ENCODE data around the gene PPM1E. TPM values are rescaled to one million over a fixed set of nuclear protein-coding genes. Genes with fewer than 3 reads are reported as not detected.

PPM1E gene
- total and polyA plus RNA-seq, 4 donors: 0.08 to 1.3 (median 0.66) TPM

DNA sequence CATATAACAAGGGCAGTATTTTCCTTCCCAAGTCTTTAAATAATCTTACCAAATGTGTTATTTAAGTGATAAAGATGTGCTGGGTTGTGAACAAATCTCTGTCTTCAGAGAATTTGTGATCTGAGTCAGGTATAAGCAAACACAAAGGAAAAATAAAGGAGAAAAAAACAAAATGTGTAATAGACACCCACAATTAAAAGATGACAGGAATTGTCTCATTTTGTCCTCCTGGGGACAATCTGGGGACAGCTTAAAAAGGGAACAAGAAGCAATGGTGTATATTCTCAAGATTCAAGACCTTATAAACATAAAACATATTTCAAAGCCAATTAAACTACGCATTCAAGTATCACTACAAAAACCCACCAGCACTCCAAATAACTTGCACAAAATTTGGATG lies 243.8 kb downstream of the PPM1E start:
- DNase-seq (no peak), ATAC-seq (ENCODE audit: insufficient read depth, low FRiP score) (no peak)
- Histone ChIP-seq H3K27ac (ENCODE audit: low read depth in 1 of 2, low read length in 1 of 2) (no peak overlapping the region), H3K4me3 (no peak overlapping the region), H3K9me3 (ENCODE audit: control insufficient read depth in 4 of 4, insufficient read depth in 3 of 4, low read length in 3 of 4) (no peaks in the 10 kb centered on the region), H3K9ac (ENCODE audit: insufficient read depth in 1 of 2, low read length in 2 of 2) (no peak overlapping the region), H3K4me1 (ENCODE audit: control insufficient read depth in 5 of 5, insufficient read depth in 5 of 5, low read length in 5 of 5) (no peaks in the 10 kb centered on the region), H3K36me3 (ENCODE audit: control insufficient read depth in 4 of 4, insufficient read depth in 4 of 4, low read length in 4 of 4) (peaks cover 5 to 14% (median 8%) of the 10 kb centered on the region in 4 donors), H3K27me3 (ENCODE audit: control insufficient read depth in 3 of 3, insufficient read depth in 3 of 3, low read length in 2 of 3) (no peaks in the 10 kb centered on the region)
- no peak for TF ChIP-seq CTCF (IDR thresholded peaks at IDR 0.05; ENCODE audit: control extremely low read depth, extremely low read depth)
- WGBS, 2 donors: 90 to 91% methylated on average over 1 of the region's 1 CpG

- Histone ChIP-seq H3K36me3 (ENCODE audit: control insufficient read depth in 4 of 4, insufficient read depth in 4 of 4, low read length in 4 of 4) (peaks cover 5 to 14% (median 8%) of the 10 kb centered on the region in 4 donors), H3K9ac (ENCODE audit: insufficient read depth in 1 of 2, low read length in 2 of 2) (no peak overlapping the region), H3K4me3 (no peak overlapping the region), H3K4me1 (ENCODE audit: control insufficient read depth in 5 of 5, insufficient read depth in 5 of 5, low read length in 5 of 5) (no peaks in the 10 kb centered on the region), H3K9me3 (ENCODE audit: control insufficient read depth in 4 of 4, insufficient read depth in 3 of 4, low read length in 3 of 4) (no peaks in the 10 kb centered on the region), H3K27me3 (ENCODE audit: control insufficient read depth in 3 of 3, insufficient read depth in 3 of 3, low read length in 2 of 3) (no peaks in the 10 kb centered on the region), H3K27ac (ENCODE audit: low read depth in 1 of 2, low read length in 1 of 2) (no peak overlapping the region)
- no peak for ATAC-seq (ENCODE audit: insufficient read depth, low FRiP score)
- no peak for TF ChIP-seq CTCF (IDR thresholded peaks at IDR 0.05; ENCODE audit: control extremely low read depth, extremely low read depth)
- DNase-seq: no peak
- 98 to 100% methylated on average over 1 of the region's 1 CpG for WGBS, 2 donors
Observed at GRCh38 chr17:59000022-59000421, 244.4 kb downstream of the PPM1E start.

- H3K27me3 ChIP-seq (ENCODE audit: control insufficient read depth in 3 of 3, insufficient read depth in 3 of 3, low read length in 2 of 3): no peaks in the 10 kb centered on the region
- peak overlapping the region in 1 of 2 donors; percentile 64 for H3K27ac ChIP-seq (ENCODE audit: low read depth in 1 of 2, low read length in 1 of 2)
- 18 to 23% methylated on average over 10 of the region's 10 CpGs for WGBS, 2 donors
- H3K4me1 ChIP-seq (ENCODE audit: control insufficient read depth in 5 of 5, insufficient read depth in 5 of 5, low read length in 5 of 5): no peaks in the 10 kb centered on the region
- ATAC-seq (ENCODE audit: insufficient read depth, low FRiP score): no peak
- no peaks in the 10 kb centered on the region for H3K9me3 ChIP-seq (ENCODE audit: control insufficient read depth in 4 of 4, insufficient read depth in 3 of 4, low read length in 3 of 4)
- no peak for TF ChIP-seq CTCF (IDR thresholded peaks at IDR 0.05; ENCODE audit: control extremely low read depth, extremely low read depth)
- H3K4me3 ChIP-seq: no peak overlapping the region
- peak; percentile 17 to 50 (median 48) for DNase-seq
- peaks cover 2 to 14% (median 8%) of the 10 kb centered on the region in 4 donors for H3K36me3 ChIP-seq (ENCODE audit: control insufficient read depth in 4 of 4, insufficient read depth in 4 of 4, low read length in 4 of 4)
- peak overlapping the region in 1 of 2 donors; percentile 23 for H3K9ac ChIP-seq (ENCODE audit: insufficient read depth in 1 of 2, low read length in 2 of 2)
Observed at GRCh38 chr17:59001158-59001814, 245.6 kb downstream of the PPM1E start.

- Histone ChIP-seq H3K4me1 (ENCODE audit: control insufficient read depth in 5 of 5, insufficient read depth in 5 of 5, low read length in 5 of 5) (no peaks in the 10 kb centered on the region), H3K27me3 (ENCODE audit: control insufficient read depth in 3 of 3, insufficient read depth in 3 of 3, low read length in 2 of 3) (no peaks in the 10 kb centered on the region), H3K36me3 (ENCODE audit: control insufficient read depth in 4 of 4, insufficient read depth in 4 of 4, low read length in 4 of 4) (peaks cover 2 to 14% (median 7%) of the 10 kb centered on the region in 4 donors), H3K9me3 (ENCODE audit: control insufficient read depth in 4 of 4, insufficient read depth in 3 of 4, low read length in 3 of 4) (no peaks in the 10 kb centered on the region), H3K27ac (ENCODE audit: low read depth in 1 of 2, low read length in 1 of 2) (peak overlapping the region in 1 of 2 donors; percentile 47), H3K9ac (ENCODE audit: insufficient read depth in 1 of 2, low read length in 2 of 2) (no peak overlapping the region), H3K4me3 (no peak overlapping the region)
- TF ChIP-seq CTCF (IDR thresholded peaks at IDR 0.05; ENCODE audit: control extremely low read depth, extremely low read depth): no peak
- DNase-seq (no peak), ATAC-seq (ENCODE audit: insufficient read depth, low FRiP score) (no peak)
- 89 to 92% methylated on average over 3 of the region's 3 CpGs for WGBS, 2 donors
Observed at GRCh38 chr17:59002126-59002525, 246.5 kb downstream of the PPM1E start.

All from lung (tissue), 12 donors.